Epithelial cell of esophagus (primary cell): ENCODE data around the gene GET4.

Source experiments
- DNase-seq: peaks from one replicate; pipeline ENCODE4 v3.0.0; 2010; ENCODE audit warnings: low read depth
- H3K4me3 ChIP-seq: 2 replicates; pipeline ENCODE4 v1.5.1; 2011; ENCODE audit warnings: mild to moderate bottlenecking, low read length, control low read depth
- CTCF ChIP-seq: IDR thresholded peaks from 2 replicates; pipeline ENCODE4 v1.5.1; 2011; ENCODE audit warnings: low read depth, mild to moderate bottlenecking, low read length, control low read depth, inconsistent platforms; ENCODE audit not compliant: insufficient read depth; ENCODE audit errors: missing control alignments

The GET4 gene

GRCh38 chr7:873367-874002 lies 2.9 kb upstream of the GET4 start:
- no peak overlapping the region for H3K4me3 ChIP-seq
- peak; percentile 86 for DNase-seq
- peak; percentile 100 for TF ChIP-seq CTCF

- no peak overlapping the region for H3K4me3 ChIP-seq
- DNase-seq = no peak
- TF ChIP-seq CTCF = no peak
Observed at GRCh38 chr7:874031-874749, 2.2 kb upstream of the GET4 start.

- H3K4me3 ChIP-seq = no peak overlapping the region
- no peak for DNase-seq
- no peak for TF ChIP-seq CTCF
Observed at GRCh38 chr7:875051-875450, 1.3 kb upstream of the GET4 start.

GRCh38 chr7:875476-876076 lies 778 bp upstream of the GET4 start:
- no peak for DNase-seq
- no peak for TF ChIP-seq CTCF
- H3K4me3 ChIP-seq = peak overlapping the region; percentile 30

GRCh38 chr7:876972-877311 lies 588 bp downstream of the GET4 start:
- TF ChIP-seq CTCF = no peak
- peak overlapping the region; percentile 76 for H3K4me3 ChIP-seq
- peak; percentile 39 for DNase-seq

- DNase-seq = peak; percentile 18
Observed at GRCh38 chr7:877312-878232, 1.2 kb downstream of the GET4 start.

More at GRCh38 chr7:877312-878232, 1.2 kb downstream of the GET4 start:
- H3K4me3 ChIP-seq = peak overlapping the region; percentile 76
- TF ChIP-seq CTCF = no peak
